ENCODE data around the gene ADARB2. TPM values are rescaled to one million over a fixed set of nuclear protein-coding genes. Genes with fewer than 3 reads are reported as not detected.

Gene ADARB2
- total and polyA plus RNA-seq, 10 of the 15 experiments (the other 5 are each of a cell fraction or from before 2014, with no cell fraction given): 0.02 to 4.1 (median 0.76) TPM

GRCh38 chr10:1347962-1348772, 389.2 kb downstream of the ADARB2 start:
- Histone ChIP-seq H4K20me1 (ENCODE audit: control insufficient read depth, insufficient read depth) (no peaks in the 10 kb centered on the region), H2AFZ (ENCODE audit: control insufficient read depth, low read depth, low read length) (no peak overlapping the region), H3K27me3 (replicated peaks in 1 of 2; ENCODE audit: control insufficient read depth in 2 of 2, insufficient read depth in 2 of 2, low read length in 1 of 2) (no peaks in the 10 kb centered on the region; a peak in 1 of 4 replicates), H3K4me3 (no peak overlapping the region), H3K4me2 (ENCODE audit: control insufficient read depth, insufficient read depth) (no peak overlapping the region), H3K9me3 (replicated peaks; ENCODE audit: control insufficient read depth, insufficient read depth, low read length) (no peaks in the 10 kb centered on the region; the same call in 2 of the 3 replicates), H3K36me3 (ENCODE audit: control insufficient read depth in 2 of 2, insufficient read depth in 2 of 2, low read length in 1 of 2) (no peaks in the 10 kb centered on the region), H3K79me2 (ENCODE audit: control insufficient read depth, insufficient read depth, low read length) (no peaks in the 10 kb centered on the region), H3K4me1 (ENCODE audit: control insufficient read depth, insufficient read depth, low read length) (no peaks in the 10 kb centered on the region), H3K27ac (ENCODE audit: control insufficient read depth, insufficient read depth) (no peak overlapping the region), H3K9ac (ENCODE audit: control insufficient read depth, insufficient read depth, low read length) (no peak overlapping the region)
- DNase-seq (ENCODE audit: low read depth, low spot score) (no peak), ATAC-seq (no peak), FAIRE-seq (no peak)
- ChIA-PET POLR2A (no interaction called here), RAD21 (ENCODE audit: unreplicated experiment) (no interaction called here), SMC1A (ENCODE audit: uncharacterized antibody, unreplicated experiment) (no interaction called here), CTCF (no interaction called here)
- intact Hi-C loops (cut with micrococcal nuclease; ENCODE audit: unreplicated experiment): no loop called here
- BruUV-seq (replicated peaks): no TSS peak
- 15% methylated on average over 17 of the region's 17 CpGs for WGBS (ENCODE audit: insufficient coverage, insufficient replicate concordance, low lambda C conversion rate, missing lambda C conversion rate)
- in situ Hi-C loops (cut with MboI): no loop called here
- TF ChIP-seq USF1 (IDR thresholded peaks at IDR 0.05; ENCODE audit: borderline replicate concordance, extremely low read length, insufficient read depth, low read depth, low read length): no peak
- TF ChIP-seq, protein P1, sequence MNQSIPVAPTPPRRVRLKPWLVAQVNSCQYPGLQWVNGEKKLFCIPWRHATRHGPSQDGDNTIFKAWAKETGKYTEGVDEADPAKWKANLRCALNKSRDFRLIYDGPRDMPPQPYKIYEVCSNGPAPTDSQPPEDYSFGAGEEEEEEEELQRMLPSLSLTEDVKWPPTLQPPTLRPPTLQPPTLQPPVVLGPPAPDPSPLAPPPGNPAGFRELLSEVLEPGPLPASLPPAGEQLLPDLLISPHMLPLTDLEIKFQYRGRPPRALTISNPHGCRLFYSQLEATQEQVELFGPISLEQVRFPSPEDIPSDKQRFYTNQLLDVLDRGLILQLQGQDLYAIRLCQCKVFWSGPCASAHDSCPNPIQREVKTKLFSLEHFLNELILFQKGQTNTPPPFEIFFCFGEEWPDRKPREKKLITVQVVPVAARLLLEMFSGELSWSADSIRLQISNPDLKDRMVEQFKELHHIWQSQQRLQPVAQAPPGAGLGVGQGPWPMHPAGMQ (IDR thresholded peaks at IDR 0.05; ENCODE audit: borderline replicate concordance): no peak
- no peak for TF ChIP-seq GATAD2B (conservative IDR thresholded peaks at IDR 0.05; ENCODE audit: low read depth)
- TF ChIP-seq, protein P2, sequence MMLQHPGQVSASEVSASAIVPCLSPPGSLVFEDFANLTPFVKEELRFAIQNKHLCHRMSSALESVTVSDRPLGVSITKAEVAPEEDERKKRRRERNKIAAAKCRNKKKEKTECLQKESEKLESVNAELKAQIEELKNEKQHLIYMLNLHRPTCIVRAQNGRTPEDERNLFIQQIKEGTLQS (IDR thresholded peaks at IDR 0.05; ENCODE audit: borderline replicate concordance, extremely low read depth, low read depth, low read length): no peak
- no peak for TF ChIP-seq ZZZ3 (IDR thresholded peaks at IDR 0.05; ENCODE audit: control insufficient read depth, insufficient read length, low read depth)
- TF ChIP-seq ATF7 (IDR thresholded peaks at IDR 0.05; ENCODE audit: low read depth): no peak
- TF ChIP-seq BACH1 (IDR thresholded peaks at IDR 0.05; ENCODE audit: borderline replicate concordance): no peak
- no peak for TF ChIP-seq BMI1 (IDR thresholded peaks at IDR 0.05; ENCODE audit: borderline replicate concordance)
- TF ChIP-seq SPI1 (IDR thresholded peaks at IDR 0.05; ENCODE audit: borderline replicate concordance, insufficient read depth, low read depth, low read length): no peak
- TF ChIP-seq BHLHE40 (IDR thresholded peaks at IDR 0.05; ENCODE audit: borderline replicate concordance in 1 of 2, low read depth in 2 of 2, low read length in 1 of 2): no peak
- TF ChIP-seq CREM (IDR thresholded peaks at IDR 0.05; ENCODE audit: low read depth): no peak
- no peak for TF ChIP-seq ZNF687 (IDR thresholded peaks at IDR 0.05)
- TF ChIP-seq MEF2A (IDR thresholded peaks at IDR 0.05; ENCODE audit: insufficient read depth, low read depth, low read length): no peak
- TF ChIP-seq CREB1 (IDR thresholded peaks at IDR 0.05; ENCODE audit: low read depth): no peak

All from GM12878 (cell line).